LNCAP (cell line): ENCODE results near the gene GRB10.

Experiments used
- CTCF ChIP-seq: fragments of 450-650 bp; IDR thresholded peaks from 2 replicates; pipeline ENCODE4 v1.5.1; 2017; ENCODE audit warnings: mild to moderate bottlenecking

Gene GRB10

GRCh38 chr7:50791938-50792341 lies 9.2 kb upstream of the GRB10 start:
- no peak for TF ChIP-seq CTCF

GRCh38 chr7:50791363-50791937 lies 8.8 kb upstream of the GRB10 start:
- no peak for TF ChIP-seq CTCF

GRCh38 chr7:50790381-50790780 lies 7.7 kb upstream of the GRB10 start:
- no peak for TF ChIP-seq CTCF

- no peak for TF ChIP-seq CTCF
Measured at GRCh38 chr7:50788382-50788781, 5.7 kb upstream of the GRB10 start.

- TF ChIP-seq CTCF, result no peak
Measured at GRCh38 chr7:50787825-50788224, 5.1 kb upstream of the GRB10 start.

- no peak for TF ChIP-seq CTCF
Measured at GRCh38 chr7:50785346-50785745, 2.6 kb upstream of the GRB10 start.

GRCh38 chr7:50783801-50784507 lies 1.3 kb upstream of the GRB10 start:
- no peak for TF ChIP-seq CTCF
